Dermis microvascular lymphatic vessel endothelial cell (primary cell): ENCODE measurements around the gene BRICD5. TPM values are rescaled to one million over a fixed set of nuclear protein-coding genes. Genes with fewer than 3 reads are reported as not detected.

Source experiments
- DNase-seq, 2 donors: peaks; one replicate each; pipeline versions ENCODE4 v3.0.0 to v3.0.0-alpha.2; 2010; ENCODE audit warnings: low read depth in 2 of 2
- total RNA-seq: library from RNA; depleted of rRNA; stranded (reverse); fragments of >200 nt; gene quantifications from 2 replicates; pipeline ENCODE4 v1.2.1, GENCODE V29; 2014

Gene BRICD5
- total RNA-seq, 1 donor from 2014 or later, result 1.7 TPM

DNA sequence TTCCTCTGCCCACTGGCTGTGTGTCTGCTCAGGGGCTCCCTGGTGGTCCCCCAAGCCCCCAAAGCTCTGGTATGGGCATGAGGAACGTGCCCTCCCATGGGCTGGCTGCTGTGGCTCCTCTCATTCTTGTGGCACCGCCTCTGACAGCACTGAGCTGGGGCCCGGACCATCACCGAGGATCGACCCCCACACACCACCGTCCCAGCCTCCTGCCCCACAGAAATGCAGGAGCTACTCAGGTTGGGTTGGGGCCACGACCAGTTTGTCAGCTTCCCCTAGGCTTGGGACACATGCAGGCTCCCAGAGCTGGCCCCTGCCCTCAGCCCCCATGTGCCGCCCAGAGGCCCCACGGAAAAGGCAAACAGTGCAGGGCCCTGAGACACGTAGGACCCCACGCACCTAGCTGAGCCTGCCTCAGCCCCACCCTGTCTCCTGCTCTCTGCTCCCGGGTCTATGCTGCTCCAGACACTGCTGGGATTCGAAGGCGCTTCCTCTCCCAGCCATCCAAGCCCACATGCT, 11.0 kb downstream of the BRICD5 start:
- DNase-seq, result no peak

DNA sequence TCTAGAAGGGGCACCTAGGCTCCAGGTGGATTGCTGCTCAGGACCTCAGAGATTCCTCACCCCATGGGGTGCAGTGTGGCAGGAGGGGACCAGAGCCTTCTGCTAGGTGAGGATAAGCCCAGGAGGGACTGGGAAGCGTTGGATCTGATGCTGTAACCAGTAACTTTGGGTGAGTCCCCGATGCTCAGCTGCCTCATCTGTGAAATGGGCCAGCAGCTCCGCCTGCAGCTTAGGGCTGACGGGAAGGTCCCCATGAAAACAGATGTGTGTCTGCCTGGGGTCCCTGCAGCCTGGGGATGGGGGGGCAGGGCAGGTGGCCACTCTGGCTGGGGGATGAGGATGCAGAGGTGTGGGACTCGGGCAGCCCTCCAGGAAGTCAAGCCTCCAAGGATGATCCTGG, 11.6 kb downstream of the BRICD5 start:
- DNase-seq, result no peak

DNA sequence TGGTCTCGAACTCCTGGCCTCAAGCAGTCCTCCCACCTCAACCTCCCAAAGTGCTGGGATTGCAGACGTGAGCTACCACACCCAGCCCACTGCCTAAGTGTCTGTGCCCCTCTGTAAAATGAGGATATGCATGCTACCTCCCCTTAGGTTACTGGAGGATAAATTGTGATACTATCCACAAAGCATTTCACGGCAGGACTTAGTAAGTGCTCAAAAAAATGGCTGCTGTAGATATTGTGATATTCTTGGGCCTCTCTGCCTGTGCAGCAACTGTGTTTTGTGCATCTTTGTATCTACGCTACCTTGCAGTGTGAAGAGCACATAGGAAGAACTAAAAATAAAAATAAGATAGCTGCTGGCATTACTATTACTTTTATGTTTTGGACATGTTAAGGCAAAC, 12.4 kb downstream of the BRICD5 start:
- no peak for DNase-seq

DNA sequence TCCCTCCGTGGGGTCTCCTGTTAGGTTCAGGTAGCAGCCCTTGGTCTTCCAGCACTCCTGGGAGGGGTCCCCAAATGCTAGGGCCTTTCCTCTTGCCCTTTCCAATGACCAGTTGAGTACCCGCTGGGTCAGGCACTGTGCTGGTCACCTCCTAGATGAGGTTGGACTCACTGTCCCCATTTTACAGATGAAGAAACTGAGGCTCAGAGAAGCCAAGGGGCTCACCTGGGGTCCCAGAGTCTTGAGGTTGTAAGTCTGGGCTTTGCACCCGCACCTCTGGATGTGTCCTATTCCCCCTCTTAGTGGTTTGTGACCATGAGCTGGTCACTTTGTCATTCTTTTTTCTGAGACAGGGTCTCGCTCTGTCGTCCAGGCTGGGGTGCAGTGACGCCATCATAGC, 12.9 kb downstream of the BRICD5 start:
- DNase-seq, result no peak

DNA sequence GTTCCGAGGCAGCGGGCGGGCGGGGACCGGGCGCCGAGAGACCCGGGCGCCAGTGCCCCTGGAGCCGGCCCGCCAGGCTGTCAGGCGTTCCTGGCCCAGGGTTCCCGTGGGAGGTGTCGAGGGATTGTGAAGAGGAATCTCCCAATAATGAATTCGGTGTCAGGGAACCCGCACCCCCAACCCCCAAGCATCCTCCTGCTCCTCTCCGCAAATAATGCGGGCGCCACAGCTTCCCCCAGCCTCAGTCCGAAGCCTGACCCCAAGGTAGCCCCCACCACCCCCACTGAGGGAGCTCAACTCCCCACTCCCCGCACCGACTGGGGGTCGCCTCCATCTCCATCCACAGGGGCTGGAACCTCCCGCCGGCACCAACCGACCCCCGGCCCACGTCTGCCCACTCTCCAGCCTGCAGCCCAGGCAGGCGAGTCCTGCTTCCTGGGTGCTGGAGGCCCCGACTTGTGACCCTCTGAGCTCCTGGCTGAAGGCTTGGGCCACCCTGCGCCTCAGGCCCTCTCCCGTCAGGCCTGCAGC, 13.6 kb downstream of the BRICD5 start:
- DNase-seq, result no peak

DNA sequence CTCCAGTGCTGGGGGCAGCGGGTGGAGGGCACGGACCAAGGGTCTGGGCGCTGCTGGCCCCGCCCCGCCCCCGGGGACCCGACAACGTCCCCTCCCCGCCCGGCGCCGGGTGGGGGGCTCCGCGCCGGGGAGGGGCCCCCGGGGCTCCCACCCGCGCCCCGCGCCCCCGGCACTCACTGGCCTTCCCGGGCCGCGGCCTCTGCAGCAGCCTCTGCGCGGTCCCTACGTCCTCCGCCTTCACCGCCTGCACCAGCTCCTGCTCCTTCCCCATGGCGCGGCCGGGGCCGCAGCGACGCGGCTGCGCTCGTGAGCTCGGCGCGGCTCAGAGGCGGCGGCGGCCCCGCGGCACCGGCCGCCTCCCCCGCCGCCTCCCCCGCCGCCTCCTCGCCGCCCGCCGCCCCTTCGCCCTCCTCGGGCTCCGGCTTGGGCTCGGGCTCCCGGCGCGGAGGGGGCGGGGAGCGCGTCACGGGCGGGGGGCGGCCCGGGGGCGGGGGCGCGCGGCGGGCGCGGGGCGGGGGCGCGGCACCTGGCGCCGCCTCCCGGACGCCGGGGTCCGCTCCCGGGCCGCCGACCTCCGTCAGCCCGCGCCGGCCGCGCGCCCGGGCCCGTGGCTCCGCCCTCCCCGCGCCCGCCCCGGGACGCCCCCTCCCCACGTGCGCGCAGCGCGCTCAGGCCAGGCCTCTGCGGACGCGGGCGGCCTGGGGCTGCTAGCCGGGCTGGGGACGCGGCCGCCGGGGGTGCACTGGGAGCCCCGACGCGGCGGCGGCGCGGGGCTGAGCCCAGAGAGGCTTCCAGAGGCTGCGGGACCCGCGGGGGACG, 14.3 kb downstream of the BRICD5 start, which contains the start of gene CASKIN1:
Gene CASKIN1, minus strand, starts transcription at position 444 of the 819 bp plus-strand sequence. Its CDS starts 173 bp downstream, at position 271.
- DNase-seq, result peak in 1 of 2 donors; percentile 23

DNA sequence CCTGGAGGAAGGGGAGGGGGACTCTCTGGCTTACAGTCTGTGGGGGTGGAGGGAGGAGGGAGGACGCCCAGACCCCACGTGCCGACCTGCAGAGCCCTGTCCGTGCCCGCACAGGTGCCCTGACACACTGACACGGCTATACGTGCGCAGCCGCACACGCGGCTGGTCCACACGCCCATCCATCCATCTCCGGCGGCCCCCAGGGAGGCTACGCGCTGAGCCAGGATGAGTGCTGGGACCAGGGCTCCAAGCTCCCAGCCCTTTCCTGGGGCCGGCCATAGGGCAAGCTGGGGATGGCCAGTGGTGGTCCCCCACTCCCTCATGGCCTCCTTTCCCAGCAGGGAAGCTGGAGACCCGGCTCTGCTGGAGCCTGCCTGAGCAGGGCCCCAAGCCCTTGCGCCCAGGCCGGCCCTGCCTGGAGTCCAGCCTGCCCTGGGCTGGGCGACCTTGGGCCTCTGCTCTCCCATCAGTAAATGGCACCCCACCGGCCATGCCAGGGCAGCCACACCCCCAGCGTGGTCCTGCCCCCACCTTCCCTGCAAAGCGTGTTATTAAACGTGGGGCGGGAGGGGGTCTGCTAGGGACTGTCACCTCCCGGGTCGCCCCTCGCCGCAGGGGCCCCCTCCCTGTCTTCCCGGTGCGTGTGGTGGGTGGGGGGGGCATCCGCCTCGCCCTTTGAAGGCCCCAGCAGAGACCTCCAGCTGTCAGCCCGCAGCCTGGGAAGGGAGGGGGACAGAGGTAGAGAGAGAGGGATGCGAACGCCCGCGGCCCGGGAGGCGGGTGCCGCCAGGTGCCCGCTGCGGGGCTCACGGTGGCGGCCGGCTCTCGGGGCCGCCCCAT, 15.1 kb downstream of the BRICD5 start:
- DNase-seq, result no peak

DNA sequence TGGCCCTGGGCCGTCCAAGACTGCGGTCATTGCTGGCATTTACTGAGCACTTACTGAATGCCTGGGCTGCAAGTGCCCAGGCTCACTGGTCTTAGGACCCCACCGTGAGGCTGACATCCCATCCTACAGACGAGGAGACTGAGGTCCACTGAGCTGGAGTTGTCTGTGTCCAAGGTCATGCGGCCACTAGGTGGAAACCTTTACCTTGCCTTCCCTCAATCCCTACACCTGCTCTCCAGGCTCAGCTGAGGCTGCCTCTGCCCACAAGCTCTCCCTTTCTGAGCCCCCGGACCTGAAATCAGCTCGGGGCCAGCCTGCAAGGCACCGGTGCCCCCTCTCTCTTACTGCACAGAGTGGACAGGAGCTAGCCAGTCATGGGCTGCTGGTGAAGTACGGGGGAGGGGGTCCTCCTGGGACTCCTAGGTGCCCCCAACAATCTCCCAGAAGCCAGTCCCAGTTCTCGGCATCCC, 15.8 kb downstream of the BRICD5 start:
- peak; percentile 45 to 63 for DNase-seq

DNA sequence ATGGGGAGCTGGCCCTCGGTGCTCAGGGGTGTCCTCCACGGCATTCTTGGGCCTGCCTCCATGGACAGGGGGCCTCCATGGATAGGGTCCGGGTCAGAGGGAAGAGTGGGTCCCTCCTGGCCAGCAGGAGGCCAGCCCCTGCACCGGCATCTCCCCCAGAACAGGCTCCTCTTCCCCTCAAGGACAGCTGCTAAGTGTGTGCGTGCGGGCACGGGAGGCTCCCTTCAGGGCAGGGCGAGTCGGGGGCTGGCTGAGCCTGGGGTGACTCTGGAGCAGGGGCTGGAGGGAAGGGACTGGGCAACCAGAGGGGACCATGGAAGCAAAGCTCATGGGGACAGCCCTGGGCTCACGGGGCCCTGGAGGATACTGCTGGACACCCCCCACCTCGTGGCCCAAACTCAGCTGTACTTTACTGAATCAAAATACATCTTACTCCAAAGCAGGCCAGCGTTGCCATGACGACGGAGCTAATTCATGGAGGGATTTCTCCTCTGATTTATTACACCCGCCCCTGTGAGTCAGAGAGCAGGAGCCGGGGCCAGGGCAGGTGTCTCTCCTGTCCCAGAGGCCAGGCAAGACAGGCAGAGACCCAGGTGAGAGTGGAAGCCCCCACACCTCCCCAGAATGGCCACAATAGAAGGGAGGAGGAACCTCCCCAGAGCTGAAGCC, 16.4 kb downstream of the BRICD5 start:
- DNase-seq, result no peak

DNA sequence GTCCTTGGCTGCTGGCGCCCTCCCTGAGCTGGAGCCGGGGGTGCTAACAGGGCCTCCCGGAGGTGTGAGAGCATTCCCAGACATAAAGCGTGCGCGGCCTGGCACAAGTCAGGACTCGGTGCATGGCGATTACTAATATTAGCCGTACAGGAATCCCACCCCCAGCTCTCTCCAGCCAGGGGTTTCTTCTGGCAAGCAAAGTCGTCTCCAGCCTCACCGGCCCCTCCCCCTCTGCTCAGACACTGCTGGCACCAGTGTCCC, 19.3 kb downstream of the BRICD5 start:
- DNase-seq, result no peak

DNA sequence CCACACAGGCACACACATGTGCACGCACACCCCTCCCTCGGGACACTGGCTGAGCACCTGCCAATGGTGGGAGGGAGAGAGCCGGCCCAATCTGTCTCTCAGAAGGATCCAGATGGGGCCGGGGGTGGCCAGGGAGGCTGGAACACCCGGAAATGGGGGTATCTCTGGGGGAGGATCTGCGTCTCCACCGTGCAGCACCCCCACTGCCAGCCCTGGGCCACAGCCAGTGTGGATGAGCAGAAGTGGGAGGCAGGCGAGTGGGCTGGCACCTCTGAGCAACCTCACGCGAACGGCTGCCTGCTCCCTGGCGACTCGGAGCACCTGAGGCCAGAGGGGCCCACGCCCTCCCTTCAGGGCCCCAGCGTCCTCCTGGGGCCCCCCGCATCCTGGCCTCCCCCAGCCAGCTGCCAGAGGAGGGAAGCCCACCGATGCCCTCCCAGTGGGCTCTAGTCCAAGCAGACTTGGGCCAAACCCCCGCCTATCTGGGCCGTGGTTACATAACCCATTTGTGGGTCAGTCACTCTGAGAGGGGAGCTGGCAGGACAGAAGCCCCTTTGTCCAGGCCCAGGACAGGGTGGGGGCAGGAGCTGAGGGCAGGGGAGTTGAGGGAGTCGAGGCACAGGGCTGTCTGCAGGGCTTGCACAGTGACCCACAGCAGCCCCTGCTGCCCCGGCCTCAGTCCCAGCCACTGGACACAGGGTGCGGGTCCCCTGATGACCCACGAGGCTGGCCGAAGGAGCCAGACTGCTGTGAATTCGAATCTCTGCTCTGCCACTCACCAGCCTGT, 19.8 kb downstream of the BRICD5 start:
- no peak for DNase-seq

DNA sequence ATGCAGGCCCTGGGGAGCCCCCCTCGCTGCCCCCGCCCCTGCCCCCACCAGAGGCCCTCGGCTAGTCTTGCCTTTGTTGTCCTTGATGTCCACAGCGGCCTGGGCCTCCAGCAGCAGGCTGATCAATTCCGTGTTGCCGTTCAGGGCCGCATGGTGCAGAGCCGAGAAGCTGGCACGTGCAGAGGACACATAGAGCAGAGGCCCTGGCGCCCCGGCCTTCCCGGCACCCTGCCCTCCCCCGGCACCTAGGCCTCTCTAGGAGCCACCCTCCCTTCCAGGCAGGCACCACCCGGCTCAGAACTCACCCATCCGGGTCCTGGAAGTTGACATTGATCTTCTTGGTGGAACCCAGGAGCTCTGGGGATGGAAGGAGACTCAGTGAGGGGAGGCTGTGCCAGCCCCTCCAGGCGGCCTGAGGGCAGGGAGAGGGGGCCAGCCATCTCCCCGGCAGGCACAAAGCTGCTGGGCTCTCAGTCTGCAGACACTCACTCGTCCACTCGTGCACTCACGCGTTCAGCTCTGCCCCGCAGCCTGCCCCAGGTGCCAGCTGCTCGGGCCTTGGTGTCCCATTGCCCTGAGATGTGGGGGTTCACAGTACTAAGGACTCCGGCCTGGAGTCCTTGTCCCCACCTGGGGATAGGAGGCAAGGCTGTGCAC, 20.5 kb downstream of the BRICD5 start:
- DNase-seq, result no peak

DNA sequence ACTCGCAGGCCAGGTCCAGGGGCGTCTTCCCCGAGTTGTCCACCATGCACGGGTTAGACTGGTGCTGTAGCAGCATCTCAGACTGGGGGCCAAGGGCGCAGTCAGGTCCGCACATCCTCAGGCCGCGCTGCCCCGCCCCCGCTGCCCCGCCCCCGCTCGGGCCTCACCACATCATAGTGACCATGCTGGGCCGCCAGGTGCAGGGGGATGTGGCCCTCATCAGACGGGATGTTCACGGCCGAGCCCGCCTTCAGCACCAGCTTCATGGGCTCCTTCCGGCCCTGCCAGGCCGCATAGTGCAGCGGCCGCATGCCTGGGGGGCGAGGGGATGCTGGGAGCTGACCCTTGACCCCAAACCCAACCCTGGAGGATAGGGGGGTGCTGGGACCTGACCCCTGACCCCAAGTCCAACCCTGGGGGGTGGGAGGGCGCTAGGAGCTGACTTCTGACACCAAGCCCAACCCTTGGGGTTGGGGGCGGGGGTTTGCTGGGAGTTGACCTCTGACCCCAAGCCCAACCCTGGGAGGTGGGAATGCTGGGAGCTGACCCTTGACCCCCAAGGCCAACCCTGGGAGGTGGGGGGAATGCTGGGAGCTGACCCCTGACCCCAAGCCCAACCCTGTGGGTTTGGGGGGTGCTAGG, 21.3 kb downstream of the BRICD5 start:
- no peak for DNase-seq

DNA sequence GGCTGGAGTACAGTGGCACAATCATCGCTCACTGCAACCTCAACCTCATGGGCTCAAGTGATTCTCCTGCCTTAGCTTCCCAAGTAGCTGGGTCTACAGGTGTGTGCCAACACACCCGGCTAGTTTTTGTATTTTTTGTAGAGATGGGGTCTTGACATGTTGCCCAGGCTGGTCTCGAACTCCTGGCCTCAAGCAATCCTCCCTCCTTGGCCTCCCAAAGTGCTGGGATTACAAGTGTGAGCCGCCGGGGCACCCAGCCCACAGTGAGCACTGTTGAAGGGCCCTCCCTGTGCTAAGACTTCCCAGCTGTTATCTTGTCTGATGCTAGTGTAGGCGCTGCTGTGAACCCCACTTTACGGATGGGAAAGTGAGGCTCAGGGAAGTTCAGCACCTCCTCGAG, 22.3 kb downstream of the BRICD5 start:
- no peak for DNase-seq

DNA sequence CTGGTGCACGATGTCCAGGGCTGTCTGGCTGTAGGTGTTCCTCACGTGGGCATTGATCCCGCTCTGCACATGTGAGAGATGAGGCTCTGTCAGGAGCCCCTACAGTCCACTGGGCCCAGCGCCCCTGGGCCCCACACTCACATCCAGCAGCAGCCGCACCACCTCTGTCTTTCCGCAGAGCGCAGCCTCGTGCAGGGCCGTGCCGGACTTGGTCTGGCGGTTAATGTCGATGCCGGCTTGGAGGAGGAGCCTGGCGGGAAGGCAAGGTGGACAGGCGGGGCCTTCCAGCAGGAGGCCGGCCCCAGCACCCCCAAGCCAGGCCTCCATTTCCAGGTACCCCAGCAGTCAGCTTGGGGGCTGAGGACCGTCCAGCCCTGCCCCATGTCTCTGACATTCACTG, 23.5 kb downstream of the BRICD5 start:
- no peak for DNase-seq

DNA sequence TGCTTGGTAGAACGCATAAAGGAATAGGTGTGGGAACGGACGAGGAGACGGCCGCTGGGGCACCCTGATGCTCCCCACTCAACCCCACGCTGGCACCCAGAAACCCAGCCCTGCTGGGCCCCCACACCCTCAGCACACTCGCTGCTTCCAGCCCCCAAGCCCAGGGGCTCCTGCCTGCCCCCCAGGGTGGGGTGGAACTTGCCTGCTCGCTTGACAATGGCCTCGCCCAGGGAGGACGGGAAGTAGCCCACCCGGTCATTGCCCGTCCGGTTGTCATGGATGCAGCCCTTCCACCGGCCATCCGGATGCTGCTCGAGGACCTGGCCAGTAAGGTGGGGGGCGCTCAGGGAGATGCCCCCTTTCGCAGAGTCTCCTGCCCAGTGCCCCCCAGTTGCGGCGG, 24.2 kb downstream of the BRICD5 start:
- DNase-seq, result no peak

DNA sequence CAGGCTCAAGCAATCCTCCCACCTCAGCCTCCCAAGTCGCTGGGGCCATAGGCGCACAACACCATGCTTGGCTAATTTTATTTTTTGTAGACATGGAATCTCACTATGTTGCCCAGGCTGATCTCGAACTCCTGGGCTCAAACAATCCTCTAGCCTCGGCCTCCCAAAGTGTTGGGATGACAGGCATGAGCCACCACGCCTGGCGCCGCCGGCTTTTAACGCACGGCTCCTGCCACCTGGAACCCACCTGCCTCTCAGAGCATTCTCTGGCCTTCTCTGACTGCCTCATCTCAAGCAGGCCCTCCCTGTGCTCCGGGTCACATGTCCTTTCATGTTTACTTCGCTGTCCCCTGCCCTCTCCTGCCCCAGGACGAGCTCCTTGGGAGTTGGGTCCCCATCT, 24.6 kb downstream of the BRICD5 start:
- no peak for DNase-seq

DNA sequence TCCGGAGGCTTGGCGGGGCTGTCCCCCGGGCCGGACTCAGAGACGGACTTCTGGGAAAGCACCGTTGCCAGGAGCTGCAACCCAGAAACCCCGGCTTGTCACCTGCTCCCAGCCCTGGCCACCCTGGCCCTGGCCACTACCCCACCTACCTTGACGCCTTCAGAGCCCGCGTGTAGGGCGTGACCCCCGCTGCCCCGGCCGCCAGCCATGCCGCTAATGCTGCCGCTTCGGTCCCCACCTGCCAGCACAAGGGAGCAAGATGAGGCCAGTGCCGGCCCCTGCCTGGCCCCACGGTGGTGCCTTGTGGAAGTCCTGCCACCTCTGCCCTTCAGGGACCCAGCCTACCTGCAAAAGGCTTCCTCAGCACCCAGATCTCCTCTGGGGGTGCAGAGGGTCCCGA, 25.7 kb downstream of the BRICD5 start:
- no peak for DNase-seq

DNA sequence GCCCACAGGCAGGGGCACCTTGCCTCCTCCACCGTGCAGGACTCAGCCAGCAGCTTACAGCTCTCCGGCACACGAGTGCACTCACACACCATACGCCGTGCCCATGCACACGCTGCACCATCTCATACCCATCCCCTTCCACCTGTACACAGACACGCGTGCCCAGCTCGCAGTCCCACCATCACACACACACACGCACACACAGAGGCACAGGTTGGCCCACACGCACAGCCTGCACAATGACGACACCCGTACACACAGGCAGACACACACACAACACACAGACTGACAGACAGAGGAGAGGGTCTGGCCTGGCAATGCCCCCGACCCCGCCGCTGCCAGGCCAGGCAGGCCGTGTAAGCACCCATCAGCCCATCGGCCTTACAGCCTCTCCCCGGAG, 26.3 kb downstream of the BRICD5 start:
- no peak for DNase-seq

DNA sequence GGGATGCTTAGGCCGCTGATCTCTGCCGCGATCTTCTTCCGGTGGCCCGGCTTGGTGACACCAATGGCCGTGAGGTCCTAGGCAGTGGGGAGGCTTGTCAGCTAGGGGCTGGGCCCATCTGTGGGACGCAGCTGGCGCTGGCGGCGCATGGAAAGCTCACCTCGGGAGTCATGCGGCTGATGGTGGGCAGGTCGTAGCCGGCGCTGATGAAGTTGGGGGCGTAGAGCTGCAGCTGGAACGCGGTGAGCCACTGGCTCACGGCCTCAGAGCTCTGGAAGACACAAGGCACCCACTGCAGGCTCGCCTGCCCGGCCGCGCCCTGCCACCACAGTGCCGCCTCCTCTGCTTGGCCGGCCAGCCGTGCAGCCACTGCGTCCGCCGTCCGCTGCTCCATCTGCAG, 27.0 kb downstream of the BRICD5 start:
- no peak for DNase-seq
